Activated naive CD4-positive, alpha-beta T cell treated with anti-CD3 and anti-CD28 coated beads, Interleukin-2, amount 50 U/mL, for 16 hours (primary cell): Measurements from ENCODE around the gene MTNR1A.

Experiments
- DNase-seq: peaks from one replicate; pipeline ENCODE4 v3.0.0-alpha.2; 2020

The MTNR1A gene

GRCh38 chr4:186485561-186486062, 69.8 kb downstream of the MTNR1A start:
- DNase-seq: no peak

GRCh38 chr4:186485150-186485549, 70.2 kb downstream of the MTNR1A start:
- no peak for DNase-seq

GRCh38 chr4:186483656-186484055, 71.7 kb downstream of the MTNR1A start:
- DNase-seq: no peak
